SU-DHL-6 (cell line): ENCODE results near the gene EYS.

ENCODE experiments used
- H2AFZ ChIP-seq: fragments of 200-600 bp; sonication (generic); 2 replicates; pipeline ENCODE4 v1.6.1; 2014; ENCODE audit warnings: low read depth, mild to moderate bottlenecking, moderate library complexity, mixed read lengths, antibody characterized with exemption, low read length; ENCODE audit not compliant: severe bottlenecking
- H3F3A ChIP-seq: fragments of 200-600 bp; shearing (Covaris generic); 2 replicates; pipeline ENCODE4 v1.6.0; 2016; ENCODE audit warnings: antibody characterized with exemption, mild to moderate bottlenecking; ENCODE audit not compliant: insufficient read depth
- H3K27ac ChIP-seq: fragments of 200-600 bp; sonication (generic); 2 replicates; pipeline ENCODE4 v1.5.1; 2016; ENCODE audit warnings: low read depth, mild to moderate bottlenecking, low read length, moderate library complexity, mixed read lengths
- H3K27me3 ChIP-seq: fragments of 200-600 bp; sonication (generic), shearing (Covaris generic); 2 replicates; pipeline ENCODE4 v1.6.0; 2014; ENCODE audit warnings: mild to moderate bottlenecking, low read length
- H3K36me3 ChIP-seq: fragments of 200-600 bp; sonication (generic); 2 replicates; pipeline ENCODE4 v1.6.1; 2014; ENCODE audit warnings: mild to moderate bottlenecking, low read length, mixed read lengths
- H3K4me2 ChIP-seq: fragments of 300-600, 200-600 bp; shearing (Covaris generic), sonication (generic); 2 replicates; pipeline ENCODE4 v1.6.0; 2014; ENCODE audit warnings: low read length, low read depth, mild to moderate bottlenecking; ENCODE audit not compliant: poor library complexity, severe bottlenecking
- H3K4me3 ChIP-seq: fragments of 200-600 bp; sonication (generic); 2 replicates; pipeline ENCODE4 v1.5.1; 2014; ENCODE audit warnings: antibody characterized with exemption, low read length, mild to moderate bottlenecking, mixed read lengths; ENCODE audit not compliant: insufficient read depth, poor library complexity, severe bottlenecking
- H3K79me2 ChIP-seq: fragments of 200-600 bp; sonication (generic); 2 replicates; pipeline ENCODE4 v1.6.1; 2014; ENCODE audit warnings: mild to moderate bottlenecking, low read length, moderate library complexity; ENCODE audit not compliant: insufficient read depth
- H3K9ac ChIP-seq: fragments of 200-600 bp; sonication (generic); 2 replicates; pipeline ENCODE4 v1.7.0; 2014; ENCODE audit warnings: mild to moderate bottlenecking, low read length
- H3K9me2 ChIP-seq: fragments of 200-600 bp; sonication (generic); replicated peaks from 2 replicates; pipeline ENCODE4 v1.6.1; 2014; ENCODE audit warnings: low read length; ENCODE audit not compliant: insufficient read depth
- H3K9me3 ChIP-seq: fragments of 200-600 bp; sonication (generic); 2 replicates; pipeline ENCODE4 v1.6.1; 2014; ENCODE audit warnings: low read length, mixed read lengths; ENCODE audit not compliant: insufficient read depth
- H4K20me1 ChIP-seq: fragments of 200-600 bp; sonication (generic); 2 replicates; pipeline ENCODE4 v1.6.1; 2014; ENCODE audit warnings: low read depth, mild to moderate bottlenecking, antibody characterized with exemption, low read length, moderate library complexity, mixed read lengths
- EZH2phosphoT487 ChIP-seq: fragments of 200-600 bp; sonication (generic), shearing (Covaris generic); conservative IDR thresholded peaks from 2 replicates; pipeline ENCODE4 v1.6.1; 2018; ENCODE audit warnings: mild to moderate bottlenecking, antibody characterized with exemption, low read length, moderate library complexity, mixed read lengths
- TF ChIP-seq, protein P1 (sequence below): fragments of 200-600 bp; sonication (generic); IDR thresholded peaks from one replicate; pipeline ENCODE4 v1.5.1; 2017; ENCODE audit warnings: antibody characterized with exemption, mild to moderate bottlenecking, low read length, moderate library complexity; ENCODE audit not compliant: insufficient read depth, poor library complexity, severe bottlenecking

EYS gene

DNA sequence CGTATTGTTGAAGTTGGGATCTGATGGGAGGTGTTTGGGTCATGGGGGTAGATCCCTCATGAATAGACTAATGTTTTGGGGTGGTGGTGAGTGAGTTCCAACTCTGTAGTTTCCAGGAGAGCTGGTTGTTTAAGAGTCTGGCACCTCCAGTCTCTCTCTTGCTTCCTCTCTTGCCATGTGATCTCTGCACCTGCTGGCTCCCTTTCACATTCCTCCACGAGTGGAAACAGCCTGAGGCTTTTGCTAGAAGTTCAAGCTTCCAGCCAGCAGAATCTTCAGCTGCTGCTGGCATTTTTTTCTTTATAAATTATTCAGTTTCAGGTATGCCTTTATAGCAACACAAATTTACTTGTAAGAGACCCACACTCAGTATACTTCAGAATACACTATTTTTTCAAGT lies 1021.6 kb downstream of the EYS start:
- H2AFZ ChIP-seq = no peak overlapping the region
- H3K9me2 ChIP-seq = no peaks in the 10 kb centered on the region
- H3K9ac ChIP-seq = no peak overlapping the region
- H3K27me3 ChIP-seq = no peaks in the 10 kb centered on the region
- H3K4me3 ChIP-seq = no peak overlapping the region
- TF ChIP-seq, protein P1, sequence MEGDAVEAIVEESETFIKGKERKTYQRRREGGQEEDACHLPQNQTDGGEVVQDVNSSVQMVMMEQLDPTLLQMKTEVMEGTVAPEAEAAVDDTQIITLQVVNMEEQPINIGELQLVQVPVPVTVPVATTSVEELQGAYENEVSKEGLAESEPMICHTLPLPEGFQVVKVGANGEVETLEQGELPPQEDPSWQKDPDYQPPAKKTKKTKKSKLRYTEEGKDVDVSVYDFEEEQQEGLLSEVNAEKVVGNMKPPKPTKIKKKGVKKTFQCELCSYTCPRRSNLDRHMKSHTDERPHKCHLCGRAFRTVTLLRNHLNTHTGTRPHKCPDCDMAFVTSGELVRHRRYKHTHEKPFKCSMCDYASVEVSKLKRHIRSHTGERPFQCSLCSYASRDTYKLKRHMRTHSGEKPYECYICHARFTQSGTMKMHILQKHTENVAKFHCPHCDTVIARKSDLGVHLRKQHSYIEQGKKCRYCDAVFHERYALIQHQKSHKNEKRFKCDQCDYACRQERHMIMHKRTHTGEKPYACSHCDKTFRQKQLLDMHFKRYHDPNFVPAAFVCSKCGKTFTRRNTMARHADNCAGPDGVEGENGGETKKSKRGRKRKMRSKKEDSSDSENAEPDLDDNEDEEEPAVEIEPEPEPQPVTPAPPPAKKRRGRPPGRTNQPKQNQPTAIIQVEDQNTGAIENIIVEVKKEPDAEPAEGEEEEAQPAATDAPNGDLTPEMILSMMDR = no peak
- TF ChIP-seq EZH2phosphoT487 = no peak
- H3K36me3 ChIP-seq = no peaks in the 10 kb centered on the region
- H3K9me3 ChIP-seq = no peaks in the 10 kb centered on the region
- H3K79me2 ChIP-seq = no peaks in the 10 kb centered on the region
- H3F3A ChIP-seq = no peaks in the 10 kb centered on the region
- H3K4me2 ChIP-seq = no peak overlapping the region
- no peaks in the 10 kb centered on the region for H4K20me1 ChIP-seq
- H3K27ac ChIP-seq = no peak overlapping the region

DNA sequence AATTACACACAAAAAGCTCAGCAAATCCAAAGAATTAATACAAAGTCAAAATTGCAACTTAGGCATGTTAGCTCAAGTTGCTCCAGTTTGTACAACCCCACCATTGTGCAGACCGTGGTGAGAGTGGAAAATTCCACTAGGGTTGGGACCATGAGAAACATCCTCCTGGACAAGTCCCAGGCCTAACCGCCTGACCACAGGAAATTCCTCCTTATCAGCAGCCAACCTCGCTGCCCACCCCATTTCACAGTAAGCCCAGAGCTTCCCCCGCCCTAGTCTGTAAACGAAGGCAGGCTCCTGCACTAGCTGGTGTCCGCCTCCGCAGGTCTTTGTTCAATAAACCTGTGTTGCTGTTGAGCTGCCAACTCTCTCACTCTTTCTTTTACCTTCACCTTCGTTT lies 1023.3 kb downstream of the EYS start:
- H3K27ac ChIP-seq = no peak overlapping the region
- H3K27me3 ChIP-seq = no peaks in the 10 kb centered on the region
- H3K4me2 ChIP-seq = no peak overlapping the region
- no peaks in the 10 kb centered on the region for H3F3A ChIP-seq
- no peaks in the 10 kb centered on the region for H3K9me2 ChIP-seq
- no peak for TF ChIP-seq EZH2phosphoT487
- TF ChIP-seq, protein P1 = no peak
- H3K9me3 ChIP-seq = no peaks in the 10 kb centered on the region
- no peaks in the 10 kb centered on the region for H3K36me3 ChIP-seq
- no peaks in the 10 kb centered on the region for H4K20me1 ChIP-seq
- H2AFZ ChIP-seq = no peak overlapping the region
- H3K79me2 ChIP-seq = no peaks in the 10 kb centered on the region
- no peak overlapping the region for H3K4me3 ChIP-seq
- no peak overlapping the region for H3K9ac ChIP-seq

DNA sequence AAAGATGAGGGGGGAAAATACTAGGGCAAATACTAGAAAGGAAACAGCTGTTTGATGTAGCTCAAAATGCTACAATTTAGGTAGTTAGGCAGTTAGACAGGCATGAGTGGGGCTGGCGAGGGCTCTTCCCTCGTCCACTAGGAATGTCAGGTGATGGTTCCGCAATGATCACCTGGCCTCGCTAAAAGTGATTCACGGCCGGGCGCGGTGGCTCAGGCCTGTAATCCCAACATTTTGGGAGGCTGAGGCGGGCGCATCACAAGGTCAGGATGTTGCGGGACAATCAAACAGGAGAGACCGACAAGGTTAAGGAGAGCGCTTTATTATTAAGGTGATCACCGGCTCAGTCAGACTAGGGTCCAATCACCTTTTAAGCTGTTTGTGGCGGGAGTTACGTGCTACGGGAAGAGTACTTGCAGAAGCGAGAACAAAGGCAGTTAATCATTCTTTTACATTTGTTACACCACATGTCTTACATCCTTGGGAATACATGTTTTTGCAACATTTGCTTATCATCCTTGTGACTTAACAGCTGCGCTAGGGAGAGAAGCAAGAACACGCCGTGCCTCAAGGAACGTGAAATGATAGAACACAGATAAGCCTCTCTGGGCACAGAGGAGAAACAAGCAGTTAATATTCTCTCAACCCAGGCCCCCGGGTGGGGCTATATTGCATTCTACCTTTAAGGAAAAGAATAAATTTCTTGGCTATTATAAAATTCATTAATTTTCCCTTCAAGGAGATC lies 1025.4 kb downstream of the EYS start:
- Histone ChIP-seq H3K36me3 (no peaks in the 10 kb centered on the region), H2AFZ (no peak overlapping the region), H3F3A (no peaks in the 10 kb centered on the region), H3K27me3 (no peaks in the 10 kb centered on the region), H3K9me2 (no peaks in the 10 kb centered on the region), H3K9me3 (no peaks in the 10 kb centered on the region), H3K4me2 (no peak overlapping the region), H4K20me1 (no peaks in the 10 kb centered on the region), H3K79me2 (no peaks in the 10 kb centered on the region), H3K9ac (no peak overlapping the region), H3K4me3 (no peak overlapping the region), H3K27ac (no peak overlapping the region)
- TF ChIP-seq EZH2phosphoT487 = no peak
- TF ChIP-seq, protein P1 = no peak
